Central memory CD4-positive, alpha-beta T cell (primary cell): ENCODE measurements around the gene CLBA1.
A peak's percentile ranks its signal among the peaks of the same experiment; 100 is the strongest.

Experiments
- DNase-seq: peaks from one replicate; pipeline ENCODE4 v3.0.0; 2022

The CLBA1 gene

GRCh38 chr14:104968541-104969401 is 16.8 kb upstream of the CLBA1 start:
- no peak for DNase-seq

- no peak for DNase-seq
Observed at GRCh38 chr14:104969741-104970230, 15.8 kb upstream of the CLBA1 start.

GRCh38 chr14:104970231-104971068 is 15.1 kb upstream of the CLBA1 start:
- no peak for DNase-seq

- DNase-seq = no peak
Observed at GRCh38 chr14:104971447-104972240, 13.9 kb upstream of the CLBA1 start.

- no peak for DNase-seq
Observed at GRCh38 chr14:104972301-104973134, 13.1 kb upstream of the CLBA1 start.

- DNase-seq = no peak
Observed at GRCh38 chr14:104973135-104973384, 12.5 kb upstream of the CLBA1 start.

GRCh38 chr14:104973385-104974145 is 12.0 kb upstream of the CLBA1 start:
- no peak for DNase-seq

GRCh38 chr14:104974146-104974541 is 11.4 kb upstream of the CLBA1 start:
- DNase-seq = no peak

- DNase-seq = no peak
Observed at GRCh38 chr14:104974665-104975390, 10.8 kb upstream of the CLBA1 start.

- no peak for DNase-seq
Observed at GRCh38 chr14:104975481-104976197, 9.9 kb upstream of the CLBA1 start.

- peak; percentile 81 for DNase-seq
Observed at GRCh38 chr14:104976198-104977007, 9.2 kb upstream of the CLBA1 start.

GRCh38 chr14:104977008-104977680 is 8.4 kb upstream of the CLBA1 start:
- DNase-seq = no peak

- peak; percentile 29 for DNase-seq
Observed at GRCh38 chr14:104977681-104978653, 7.6 kb upstream of the CLBA1 start, which contains the start of gene AHNAK2. Gene AHNAK2 (minus strand): TSS chr14:104978374. CDS start chr14:104978237, 137 bp downstream.

GRCh38 chr14:104978746-104979691 is 6.6 kb upstream of the CLBA1 start:
- DNase-seq = no peak

- DNase-seq = no peak
Observed at GRCh38 chr14:104979758-104980610, 5.6 kb upstream of the CLBA1 start.
